Measurements from ENCODE around the gene TMEM101.
A peak's percentile ranks its signal among the peaks of the same experiment; 100 is the strongest.

Gene TMEM101

DNA sequence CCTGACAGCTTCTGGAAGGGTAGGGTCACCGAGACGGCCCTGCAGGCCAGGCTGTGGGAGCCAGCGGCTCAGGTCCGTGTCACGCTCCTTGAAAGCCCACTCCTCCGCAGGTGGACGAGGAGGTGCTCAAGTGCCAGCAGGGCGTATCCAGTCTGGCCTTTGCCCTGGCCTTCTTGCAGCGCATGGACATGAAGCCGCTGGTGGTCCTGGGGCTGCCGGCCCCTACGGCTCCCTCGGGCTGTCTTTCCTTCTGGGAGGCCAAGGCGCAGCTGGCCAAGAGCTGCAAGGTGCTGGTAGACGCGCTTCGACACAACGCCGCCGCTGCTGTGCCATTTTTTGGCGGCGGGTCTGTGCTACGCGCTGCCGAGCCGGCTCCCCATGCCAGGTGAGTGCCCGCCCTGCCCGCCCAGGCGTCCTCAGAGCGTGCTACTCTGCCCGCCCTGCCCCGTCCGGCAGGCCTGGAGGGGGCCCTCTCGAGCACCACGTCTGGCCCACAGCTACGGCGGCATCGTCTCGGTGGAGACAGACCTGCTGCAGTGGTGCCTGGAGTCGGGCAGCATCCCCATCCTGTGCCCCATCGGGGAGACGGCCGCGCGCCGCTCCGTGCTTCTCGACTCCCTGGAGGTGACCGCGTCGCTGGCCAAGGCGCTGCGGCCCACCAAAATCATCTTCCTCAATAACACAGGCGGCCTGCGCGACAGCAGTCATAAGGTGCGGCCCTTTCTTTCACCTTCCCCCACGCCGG, 9.1 kb downstream of the TMEM101 start:
- TF ChIP-seq, protein P1, sequence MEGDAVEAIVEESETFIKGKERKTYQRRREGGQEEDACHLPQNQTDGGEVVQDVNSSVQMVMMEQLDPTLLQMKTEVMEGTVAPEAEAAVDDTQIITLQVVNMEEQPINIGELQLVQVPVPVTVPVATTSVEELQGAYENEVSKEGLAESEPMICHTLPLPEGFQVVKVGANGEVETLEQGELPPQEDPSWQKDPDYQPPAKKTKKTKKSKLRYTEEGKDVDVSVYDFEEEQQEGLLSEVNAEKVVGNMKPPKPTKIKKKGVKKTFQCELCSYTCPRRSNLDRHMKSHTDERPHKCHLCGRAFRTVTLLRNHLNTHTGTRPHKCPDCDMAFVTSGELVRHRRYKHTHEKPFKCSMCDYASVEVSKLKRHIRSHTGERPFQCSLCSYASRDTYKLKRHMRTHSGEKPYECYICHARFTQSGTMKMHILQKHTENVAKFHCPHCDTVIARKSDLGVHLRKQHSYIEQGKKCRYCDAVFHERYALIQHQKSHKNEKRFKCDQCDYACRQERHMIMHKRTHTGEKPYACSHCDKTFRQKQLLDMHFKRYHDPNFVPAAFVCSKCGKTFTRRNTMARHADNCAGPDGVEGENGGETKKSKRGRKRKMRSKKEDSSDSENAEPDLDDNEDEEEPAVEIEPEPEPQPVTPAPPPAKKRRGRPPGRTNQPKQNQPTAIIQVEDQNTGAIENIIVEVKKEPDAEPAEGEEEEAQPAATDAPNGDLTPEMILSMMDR (IDR thresholded peaks at IDR 0.05; ENCODE audit: low read depth, low read length, missing control alignments): no peak
- peak overlapping the region; percentile 41 for H3K4me3 ChIP-seq (replicated peaks; ENCODE audit: low read depth, low read length)

GRCh38 chr17:44004761-44005526, 9.8 kb downstream of the TMEM101 start:
- DNase-seq (ENCODE audit: extremely low read depth, low read depth): no peak
- H3K4me3 ChIP-seq (replicated peaks; ENCODE audit: low read depth, low read length): peak overlapping the region; percentile 25
- TF ChIP-seq, protein P1 (IDR thresholded peaks at IDR 0.05; ENCODE audit: low read depth, low read length, missing control alignments): no peak

More for the DNA sequence above, 9.1 kb downstream of the TMEM101 start:
- no peak for DNase-seq (ENCODE audit: extremely low read depth, low read depth)

GRCh38 chr17:44004077-44004760, 10.5 kb downstream of the TMEM101 start, which contains the start of gene NAGS:
NAGS (plus strand) TSS chr17:44004622; CDS start chr17:44004664, 42 bp downstream.
- no peak for DNase-seq (ENCODE audit: extremely low read depth, low read depth)
- TF ChIP-seq, protein P1 (IDR thresholded peaks at IDR 0.05; ENCODE audit: low read depth, low read length, missing control alignments): no peak
- H3K4me3 ChIP-seq (replicated peaks; ENCODE audit: low read depth, low read length): peak within 1 kb of the TSS; percentile 25

- H3K4me3 ChIP-seq (replicated peaks; ENCODE audit: low read depth, low read length): no peak overlapping the region
- TF ChIP-seq, protein P1 (IDR thresholded peaks at IDR 0.05; ENCODE audit: low read depth, low read length, missing control alignments): no peak
- DNase-seq (ENCODE audit: extremely low read depth, low read depth): no peak
Observed at GRCh38 chr17:44002141-44002848, 12.5 kb downstream of the TMEM101 start.

DNA sequence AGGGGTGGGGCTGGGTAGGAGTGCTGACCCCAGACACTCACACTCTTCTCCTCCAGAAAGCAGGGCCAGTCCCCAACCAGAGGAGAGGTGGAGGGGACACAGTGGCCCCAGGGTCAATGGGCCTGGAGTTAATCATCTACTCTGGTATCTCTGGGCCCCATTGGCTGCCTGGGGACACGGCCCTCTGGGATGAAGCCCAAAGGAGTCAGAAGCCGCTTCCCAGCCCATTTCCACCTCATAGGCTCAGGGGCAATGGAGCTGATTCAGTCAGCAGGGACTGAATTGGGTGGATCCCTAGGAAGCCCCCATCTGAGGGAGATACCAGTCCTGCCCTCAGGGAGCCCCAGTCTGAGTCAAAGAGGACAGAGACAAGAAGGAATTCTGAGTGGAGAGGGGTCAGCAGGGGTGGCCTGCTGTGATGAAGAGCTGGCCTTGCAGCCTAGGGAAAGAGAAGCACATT, 13.3 kb downstream of the TMEM101 start:
- TF ChIP-seq, protein P1 (IDR thresholded peaks at IDR 0.05; ENCODE audit: low read depth, low read length, missing control alignments): no peak
- DNase-seq (ENCODE audit: extremely low read depth, low read depth): no peak
- no peak overlapping the region for H3K4me3 ChIP-seq (replicated peaks; ENCODE audit: low read depth, low read length)

GRCh38 chr17:44000871-44001460, 13.8 kb downstream of the TMEM101 start:
- TF ChIP-seq, protein P1 (IDR thresholded peaks at IDR 0.05; ENCODE audit: low read depth, low read length, missing control alignments): no peak
- H3K4me3 ChIP-seq (replicated peaks; ENCODE audit: low read depth, low read length): no peak overlapping the region
- no peak for DNase-seq (ENCODE audit: extremely low read depth, low read depth)
